IMR-90 (cell line): ENCODE results near the gene FBRSL1. TPM values are rescaled to one million over a fixed set of nuclear protein-coding genes. Genes with fewer than 3 reads are reported as not detected.

Source experiments
- ATAC-seq: fragments of 200-7000 bp; cut with Tn5 transposase; 2 replicates; pipeline ENCODE4 v1.9.1; 2020; ENCODE audit warnings: low read depth, mild to moderate bottlenecking, moderate library complexity
- BruUV-seq: library from RNA; stranded (reverse); fragments of 400-500 nt; replicated peaks from 2 replicates; lab custom pipeline; 2021; lab: Mats Ljungman, UMichigan
- CTCF ChIA-PET: fragments of 300-600 bp; formaldehyde crosslinking; extraction: SDS; loops from one replicate; lab custom pipeline; 2021; ENCODE audit warnings: antibody characterized with exemption; lab: Yijun Ruan, JAX
- POLR2A ChIA-PET: fragments of 300-600 bp; sonication (Branson Sonifier 250); formaldehyde crosslinking; loops from one replicate; lab custom pipeline; 2022; ENCODE audit warnings: antibody characterized with exemption; ENCODE audit not compliant: unreplicated experiment; lab: Charles Lee
- DNase-seq: peaks from one replicate; pipeline ENCODE4 v3.0.0; 2013
- H2AFZ ChIP-seq: replicated peaks from 2 replicates; pipeline ENCODE3; 2013; ENCODE audit warnings: low read length, mild to moderate bottlenecking; ENCODE audit not compliant: poor library complexity
- H2AK5ac ChIP-seq: 2 replicates; pipeline ENCODE4 v1.6.1; 2013; ENCODE audit warnings: low read depth, low read length, inconsistent platforms
- H2AK9ac ChIP-seq: replicated peaks from 2 replicates; pipeline ENCODE3; 2013; ENCODE audit warnings: mild to moderate bottlenecking, low read depth, low read length, moderate library complexity; ENCODE audit not compliant: poor library complexity
- H2BK120ac ChIP-seq: 2 replicates; pipeline ENCODE4 v1.6.1; 2013; ENCODE audit warnings: low read depth, low read length, inconsistent platforms
- H2BK15ac ChIP-seq: 3 replicates; pipeline ENCODE4 v1.6.1; 2013; ENCODE audit warnings: low read depth, low read length, inconsistent platforms
- H2BK20ac ChIP-seq: 2 replicates; pipeline ENCODE4 v1.6.1; 2013; ENCODE audit warnings: low read depth, mild to moderate bottlenecking, inconsistent platforms, low read length, moderate library complexity
- H2BK5ac ChIP-seq: 2 replicates; pipeline ENCODE4 v1.6.1; 2013; ENCODE audit warnings: mild to moderate bottlenecking, low read depth, low read length, inconsistent platforms; ENCODE audit not compliant: poor library complexity, severe bottlenecking
- H3K14ac ChIP-seq: replicated peaks from 2 replicates; pipeline ENCODE4 v1.6.1; 2013; ENCODE audit warnings: low read depth, low read length, inconsistent platforms
- H3K18ac ChIP-seq: 2 replicates; pipeline ENCODE4 v1.6.1; 2013; ENCODE audit warnings: low read depth, low read length, control low read depth
- H3K23ac ChIP-seq: 2 replicates; pipeline ENCODE4 v1.6.1; 2013; ENCODE audit warnings: low read depth, low read length, inconsistent platforms
- H3K27ac ChIP-seq: 2 replicates; pipeline ENCODE4 v1.5.1; 2013; ENCODE audit warnings: mild to moderate bottlenecking, control low read depth, low read length; ENCODE audit not compliant: insufficient read depth
- H3K27me3 ChIP-seq: 2 replicates; pipeline ENCODE4 v1.6.1; 2013; ENCODE audit warnings: low read length; ENCODE audit not compliant: control insufficient read depth, insufficient read depth
- H3K36me3 ChIP-seq: 2 replicates; pipeline ENCODE4 v1.6.1; 2013; ENCODE audit warnings: low read length, mixed read lengths; ENCODE audit not compliant: control insufficient read depth, insufficient read depth
- H3K4ac ChIP-seq: 2 replicates; pipeline ENCODE4 v1.6.1; 2013; ENCODE audit warnings: low read depth, low read length, inconsistent platforms
- H3K4me1 ChIP-seq: 2 replicates; pipeline ENCODE4 v1.6.1; 2013; ENCODE audit warnings: low read length, mixed read lengths; ENCODE audit not compliant: control insufficient read depth, insufficient read depth
- H3K4me2 ChIP-seq: 2 replicates; pipeline ENCODE4 v1.6.1; 2013; ENCODE audit warnings: low read depth, mild to moderate bottlenecking, control low read depth, low read length, moderate library complexity
- H3K4me3 ChIP-seq: 2 replicates; pipeline ENCODE4 v1.5.1; 2013; ENCODE audit warnings: low read depth, mild to moderate bottlenecking, control low read depth, low read length, moderate library complexity; ENCODE audit not compliant: insufficient read depth
- H3K56ac ChIP-seq: 2 replicates; pipeline ENCODE4 v1.6.1; 2013; ENCODE audit warnings: low read length, inconsistent platforms; ENCODE audit not compliant: insufficient read depth; ENCODE audit errors: extremely low read depth
- H3K79me1 ChIP-seq, 2 experiments: 2 replicates each; pipeline ENCODE4 v1.6.1; 2013; ENCODE audit warnings: low read length in 2 of 2, inconsistent platforms in 1 of 2, low read depth in 1 of 2
- H3K9ac ChIP-seq: 2 replicates; pipeline ENCODE4 v1.6.1; 2013; ENCODE audit warnings: low read depth, low read length, control low read depth
- H3K9me1 ChIP-seq: 2 replicates; pipeline ENCODE4 v1.6.1; 2013; ENCODE audit warnings: low read length, inconsistent platforms; ENCODE audit not compliant: insufficient read depth
- H3K9me3 ChIP-seq: 2 replicates; pipeline ENCODE4 v1.6.1; 2013; ENCODE audit warnings: low read length; ENCODE audit not compliant: control insufficient read depth, insufficient read depth
- H4K20me1 ChIP-seq: 2 replicates; pipeline ENCODE4 v1.6.1; 2013; ENCODE audit warnings: low read length, inconsistent platforms; ENCODE audit not compliant: insufficient read depth
- H4K5ac ChIP-seq: 2 replicates; pipeline ENCODE4 v1.6.1; 2013; ENCODE audit warnings: mild to moderate bottlenecking, low read depth, low read length, control low read depth
- H4K8ac ChIP-seq, 2 experiments: 2 replicates each; pipeline ENCODE4 v1.6.1; 2013; ENCODE audit warnings: low read depth in 2 of 2, low read length in 2 of 2, control low read depth in 1 of 2, inconsistent platforms in 1 of 2
- H4K91ac ChIP-seq: 2 replicates; pipeline ENCODE4 v1.6.1; 2013; ENCODE audit warnings: low read depth, low read length, inconsistent platforms; ENCODE audit not compliant: insufficient read depth
- BHLHE40 ChIP-seq: fragments of 150-350 bp; IDR thresholded peaks from 2 replicates; pipeline ENCODE4 v1.6.1; 2016; ENCODE audit warnings: mild to moderate bottlenecking, low read depth, low read length
- CEBPB ChIP-seq: IDR thresholded peaks from 2 replicates; pipeline ENCODE4 v1.6.1; 2012; ENCODE audit warnings: low read depth, low read length, improper control_type of control experiment
- FOS ChIP-seq: fragments of 150-350 bp; IDR thresholded peaks from 2 replicates; pipeline ENCODE4 v1.6.1; 2016; ENCODE audit warnings: low read depth, low read length
- MAFK ChIP-seq: IDR thresholded peaks from 2 replicates; pipeline ENCODE4 v1.6.1; 2012; ENCODE audit warnings: low read depth, low read length, improper control_type of control experiment
- MAZ ChIP-seq: IDR thresholded peaks from 2 replicates; pipeline ENCODE4 v1.6.1; 2012; ENCODE audit warnings: low read depth, mild to moderate bottlenecking, low read length, improper control_type of control experiment, moderate library complexity, borderline replicate concordance
- MXI1 ChIP-seq: IDR thresholded peaks from 2 replicates; pipeline ENCODE4 v1.6.1; 2012; ENCODE audit warnings: low read depth, mild to moderate bottlenecking, low read length, moderate library complexity, borderline replicate concordance
- NFE2L2 ChIP-seq: fragments of 150-350 bp; IDR thresholded peaks from 2 replicates; pipeline ENCODE4 v1.6.1; 2016; ENCODE audit warnings: low read depth, mild to moderate bottlenecking, low read length
- POLR2A ChIP-seq: IDR thresholded peaks from 2 replicates; pipeline ENCODE4 v1.6.1; 2012; ENCODE audit warnings: mild to moderate bottlenecking, low read depth, low read length
- RAD21 ChIP-seq: IDR thresholded peaks from 2 replicates; pipeline ENCODE4 v1.6.1; 2012; ENCODE audit warnings: low read length, improper control_type of control experiment
- RCOR1 ChIP-seq: IDR thresholded peaks from 2 replicates; pipeline ENCODE4 v1.6.1; 2012; ENCODE audit warnings: mild to moderate bottlenecking, low read length, improper control_type of control experiment; ENCODE audit not compliant: insufficient replicate concordance
- RFX5 ChIP-seq: IDR thresholded peaks from 2 replicates; pipeline ENCODE4 v1.8.0; 2012; ENCODE audit warnings: low read depth, mild to moderate bottlenecking, low read length, moderate library complexity
- SMC3 ChIP-seq: fragments of 150-350 bp; IDR thresholded peaks from 2 replicates; pipeline ENCODE4 v1.6.1; 2016; ENCODE audit warnings: low read depth, mild to moderate bottlenecking, antibody characterized with exemption, low read length, moderate library complexity
- WGBS, 2 experiments: methylation state at CpG; one replicate each; pipeline versions ENCODE4 v1.1.5 to v1.1.7; 2013; ENCODE audit warnings: missing lambda C conversion rate in 2 of 2; ENCODE audit not compliant: insufficient read length in 1 of 2; ENCODE audit errors: extremely low coverage in 2 of 2; 5-methylcytosine and 5-hydroxymethylcytosine counted together
- dilution Hi-C: fragments of 300-500 bp; cut with HindIII; formaldehyde crosslinking; loops from one replicate; pipeline ENCODE4 v1.14.3; 2018; ENCODE audit warnings: low sequenced_read_pairs; ENCODE audit not compliant: unreplicated experiment
- in situ Hi-C: fragments of 300-500 bp; cut with MboI; formaldehyde crosslinking; loops from 3 replicates; pipeline ENCODE4 v1.14.3; 2019; ENCODE audit warnings: low sequenced_read_pairs, inconsistent platforms, mixed read lengths
- intact Hi-C: fragments of 100-400 bp; cut with micrococcal nuclease; formaldehyde crosslinking; loops from 2 replicates; pipeline ENCODE4 v1.10.0; 2022
- polyA plus RNA-seq, 3 experiments: library from polyadenylated mRNA; depleted of rRNA; stranded (reverse); fragments of >200 nt; gene quantifications; 2 replicates each; pipeline ENCODE4 v1.2.3, GENCODE V29; 2012; ENCODE audit warnings: low replicate concordance in 1 of 3
- total RNA-seq: library from RNA; depleted of rRNA; stranded (reverse); fragments of >200 nt; gene quantifications from 2 replicates; pipeline ENCODE4 v1.2.3, GENCODE V29; 2012
- TF ChIP-seq, protein P1 (sequence below): fragments of 150-350 bp; IDR thresholded peaks from 2 replicates; pipeline ENCODE4 v1.6.1; 2016; ENCODE audit warnings: low read depth, mild to moderate bottlenecking, low read length, moderate library complexity, borderline replicate concordance
- TF ChIP-seq, protein P2 (sequence below): fragments of 150-350 bp; IDR thresholded peaks from 2 replicates; pipeline ENCODE4 v1.6.1; 2017; ENCODE audit warnings: mild to moderate bottlenecking, antibody characterized with exemption, low read length, low read depth
- TF ChIP-seq, protein P3 (sequence below): conservative IDR thresholded peaks from 2 replicates; pipeline ENCODE4 v1.5.1; 2012; ENCODE audit warnings: mild to moderate bottlenecking, low read depth, low read length, improper control_type of control experiment

FBRSL1 gene
- total and polyA plus RNA-seq, 2 of the 4 experiments (the other 2 are of a cell fraction) = 0.36 to 10.8 TPM

DNA sequence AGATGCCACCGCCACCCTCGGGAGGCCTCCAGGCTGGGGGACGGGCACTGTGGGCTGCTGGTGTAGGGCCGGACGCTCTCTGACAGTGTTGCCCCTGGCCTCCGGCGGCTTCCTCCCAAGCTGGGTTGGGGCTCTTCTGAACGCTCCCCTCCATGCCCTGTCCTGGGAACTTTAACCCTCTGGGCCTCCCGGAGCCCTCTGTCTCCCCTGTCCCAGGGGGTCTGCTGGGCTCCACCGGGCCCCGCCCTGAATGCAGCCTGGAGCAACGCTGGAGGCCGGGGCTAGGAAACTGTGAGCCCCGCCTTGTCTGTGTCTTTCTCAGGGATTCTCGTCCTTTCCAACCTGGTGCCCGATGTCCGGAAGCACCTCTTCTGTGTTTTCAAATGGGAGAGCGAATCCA is 45.7 kb upstream of the FBRSL1 start:
- no peak overlapping the region for H3K14ac ChIP-seq
- ATAC-seq (no peak), DNase-seq (no peak)
- POLR2A ChIA-PET = no interaction called here
- in situ Hi-C loops (no loop called here), dilution Hi-C loops (no loop called here), intact Hi-C loops (no loop called here)
- no TSS peak for BruUV-seq
- H2AFZ ChIP-seq = no peak overlapping the region
- H2AK9ac ChIP-seq = no peak overlapping the region
- no peak for TF ChIP-seq BHLHE40
- TF ChIP-seq RFX5 = no peak
- TF ChIP-seq RCOR1 = no peak
- TF ChIP-seq, protein P1, sequence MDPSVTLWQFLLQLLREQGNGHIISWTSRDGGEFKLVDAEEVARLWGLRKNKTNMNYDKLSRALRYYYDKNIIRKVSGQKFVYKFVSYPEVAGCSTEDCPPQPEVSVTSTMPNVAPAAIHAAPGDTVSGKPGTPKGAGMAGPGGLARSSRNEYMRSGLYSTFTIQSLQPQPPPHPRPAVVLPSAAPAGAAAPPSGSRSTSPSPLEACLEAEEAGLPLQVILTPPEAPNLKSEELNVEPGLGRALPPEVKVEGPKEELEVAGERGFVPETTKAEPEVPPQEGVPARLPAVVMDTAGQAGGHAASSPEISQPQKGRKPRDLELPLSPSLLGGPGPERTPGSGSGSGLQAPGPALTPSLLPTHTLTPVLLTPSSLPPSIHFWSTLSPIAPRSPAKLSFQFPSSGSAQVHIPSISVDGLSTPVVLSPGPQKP = no peak
- TF ChIP-seq, protein P2, sequence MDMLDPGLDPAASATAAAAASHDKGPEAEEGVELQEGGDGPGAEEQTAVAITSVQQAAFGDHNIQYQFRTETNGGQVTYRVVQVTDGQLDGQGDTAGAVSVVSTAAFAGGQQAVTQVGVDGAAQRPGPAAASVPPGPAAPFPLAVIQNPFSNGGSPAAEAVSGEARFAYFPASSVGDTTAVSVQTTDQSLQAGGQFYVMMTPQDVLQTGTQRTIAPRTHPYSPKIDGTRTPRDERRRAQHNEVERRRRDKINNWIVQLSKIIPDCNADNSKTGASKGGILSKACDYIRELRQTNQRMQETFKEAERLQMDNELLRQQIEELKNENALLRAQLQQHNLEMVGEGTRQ = no peak
- no peak for TF ChIP-seq MAFK
- TF ChIP-seq POLR2A = no peak
- TF ChIP-seq, protein P3, sequence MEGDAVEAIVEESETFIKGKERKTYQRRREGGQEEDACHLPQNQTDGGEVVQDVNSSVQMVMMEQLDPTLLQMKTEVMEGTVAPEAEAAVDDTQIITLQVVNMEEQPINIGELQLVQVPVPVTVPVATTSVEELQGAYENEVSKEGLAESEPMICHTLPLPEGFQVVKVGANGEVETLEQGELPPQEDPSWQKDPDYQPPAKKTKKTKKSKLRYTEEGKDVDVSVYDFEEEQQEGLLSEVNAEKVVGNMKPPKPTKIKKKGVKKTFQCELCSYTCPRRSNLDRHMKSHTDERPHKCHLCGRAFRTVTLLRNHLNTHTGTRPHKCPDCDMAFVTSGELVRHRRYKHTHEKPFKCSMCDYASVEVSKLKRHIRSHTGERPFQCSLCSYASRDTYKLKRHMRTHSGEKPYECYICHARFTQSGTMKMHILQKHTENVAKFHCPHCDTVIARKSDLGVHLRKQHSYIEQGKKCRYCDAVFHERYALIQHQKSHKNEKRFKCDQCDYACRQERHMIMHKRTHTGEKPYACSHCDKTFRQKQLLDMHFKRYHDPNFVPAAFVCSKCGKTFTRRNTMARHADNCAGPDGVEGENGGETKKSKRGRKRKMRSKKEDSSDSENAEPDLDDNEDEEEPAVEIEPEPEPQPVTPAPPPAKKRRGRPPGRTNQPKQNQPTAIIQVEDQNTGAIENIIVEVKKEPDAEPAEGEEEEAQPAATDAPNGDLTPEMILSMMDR = no peak
- no peak for TF ChIP-seq MAZ
- TF ChIP-seq MXI1 = no peak
- no peak for TF ChIP-seq RAD21
- no peak for TF ChIP-seq NFE2L2
- TF ChIP-seq SMC3 = no peak
- TF ChIP-seq CEBPB = no peak
- no peak for TF ChIP-seq FOS
- H3K23ac ChIP-seq = no peak overlapping the region
- H3K27ac ChIP-seq = no peak overlapping the region
- H4K5ac ChIP-seq = no peak overlapping the region
- H3K9ac ChIP-seq = no peak overlapping the region
- no peak overlapping the region for H2AK5ac ChIP-seq
- no peak overlapping the region for H2BK120ac ChIP-seq
- no peaks in the 10 kb centered on the region for H3K36me3 ChIP-seq
- H3K9me3 ChIP-seq = no peaks in the 10 kb centered on the region
- no peak overlapping the region for H3K4ac ChIP-seq
- H3K4me3 ChIP-seq = no peak overlapping the region
- H3K9me1 ChIP-seq = no peaks in the 10 kb centered on the region
- 71% methylated on average over 11 of the region's 18 CpGs; no CpG with 5 or more reads in 1 of the 2 experiments for WGBS, 2 experiments
- no peak overlapping the region for H4K8ac ChIP-seq
- no peak overlapping the region for H2BK15ac ChIP-seq
- no peaks in the 10 kb centered on the region for H3K79me1 ChIP-seq
- no peaks in the 10 kb centered on the region for H3K4me1 ChIP-seq
- H3K56ac ChIP-seq = no peak overlapping the region
- CTCF ChIA-PET = no interaction called here
- H4K91ac ChIP-seq = no peak overlapping the region
- H3K18ac ChIP-seq = no peak overlapping the region
- H3K27me3 ChIP-seq = peaks cover 9% of the 10 kb centered on the region; the same call in 1 of the 2 replicates
- no peak overlapping the region for H3K4me2 ChIP-seq
- H4K20me1 ChIP-seq = no peaks in the 10 kb centered on the region
- no peak overlapping the region for H2BK5ac ChIP-seq
- H2BK20ac ChIP-seq = no peak overlapping the region
